ENCODE results near the gene GTPBP6.

The GTPBP6 gene

DNA sequence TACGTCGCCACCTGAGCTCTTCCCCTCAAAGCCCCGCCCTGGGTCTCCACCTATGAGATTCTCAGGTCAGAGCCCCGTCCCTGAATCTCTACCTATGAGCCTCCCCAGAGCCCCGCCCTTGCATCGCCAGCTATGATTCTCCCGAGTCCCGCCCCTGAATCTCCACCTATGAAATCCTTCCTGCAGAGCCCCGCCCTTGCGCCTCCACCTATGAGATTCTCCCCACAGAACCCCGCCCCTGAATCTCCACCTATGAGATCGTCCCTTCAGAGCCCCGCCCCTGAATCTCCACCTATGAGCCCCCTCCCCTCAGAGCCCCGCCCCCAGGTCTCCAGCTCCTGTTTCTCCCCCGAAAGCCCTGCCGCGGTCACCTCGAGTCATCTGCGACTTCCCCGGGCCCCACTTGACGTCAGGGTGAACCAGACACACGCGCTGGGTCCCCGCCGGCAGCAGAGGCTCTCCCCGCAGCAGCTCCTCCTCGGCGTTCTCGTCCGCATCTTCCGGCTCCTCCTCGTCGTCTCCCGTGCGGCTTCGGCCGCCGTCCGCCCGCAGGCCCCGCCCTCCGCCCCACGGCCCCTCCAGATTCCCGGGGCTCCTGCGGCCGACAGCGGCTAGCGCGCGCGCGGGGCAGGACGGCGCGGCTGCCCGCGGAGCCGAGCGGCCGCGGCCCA is 393 bp downstream of the GTPBP6 start:
- TF ChIP-seq POLR2AphosphoS5 (IDR thresholded peaks at IDR 0.05; ENCODE audit: borderline replicate concordance, low read depth, low read length) (peak; percentile 71), EZH2 (IDR thresholded peaks at IDR 0.05) (no peak), FOXP2 (optimal IDR thresholded peaks at IDR 0.05; ENCODE audit: control extremely low read depth, extremely low read length, insufficient read depth) (no peak)
- H3K9ac ChIP-seq (ENCODE audit: insufficient read length) = peak overlapping the region; percentile 88
- H3K4me3 ChIP-seq = peak overlapping the region; percentile 87
- H3K27ac ChIP-seq = peak overlapping the region; percentile 93
- peaks cover 13% of the 10 kb centered on the region; the same call in 1 of the 2 replicates for H3K36me3 ChIP-seq (ENCODE audit: insufficient read depth, low read length)
- peak; percentile 96 for DNase-seq (ENCODE audit: low read depth, low spot score)
- no peaks in the 10 kb centered on the region for H3K9me3 ChIP-seq (ENCODE audit: low read depth, low read length)

DNA sequence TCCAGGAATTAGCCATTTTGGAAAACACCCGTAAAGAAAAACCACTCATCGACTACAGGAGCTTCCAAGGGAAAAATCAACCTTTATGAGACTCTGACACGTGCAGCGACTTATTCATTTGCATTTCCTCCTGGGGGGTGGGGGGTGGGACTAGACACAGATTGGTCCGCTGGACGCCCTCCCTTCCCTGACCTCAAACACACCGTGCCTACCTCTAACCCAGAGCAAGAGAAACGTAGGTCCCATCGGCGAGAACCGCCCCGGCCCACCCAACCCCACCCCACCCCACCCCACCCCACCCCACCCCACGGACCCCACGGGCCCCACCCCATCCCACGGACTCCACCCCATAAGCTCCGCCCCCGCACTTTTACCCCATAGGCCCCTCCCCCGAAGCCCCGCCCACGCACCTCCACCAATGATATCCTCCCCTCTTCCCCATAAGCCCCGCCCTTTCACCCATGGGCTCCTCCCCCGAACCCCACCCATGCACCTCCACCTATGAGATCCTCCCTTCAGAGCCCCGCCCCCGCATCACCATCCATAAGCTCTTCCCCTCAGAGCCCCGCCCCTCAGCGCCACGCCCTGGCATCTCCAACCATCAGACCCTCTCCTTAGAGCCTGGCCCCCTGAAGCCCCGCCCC is 1.1 kb downstream of the GTPBP6 start:
- Histone ChIP-seq H3K36me3 (ENCODE audit: insufficient read depth, low read length) (peaks cover 13% of the 10 kb centered on the region; the same call in 1 of the 2 replicates), H3K27ac (0 out of 2 replicates have a peak overlapping the region, but pooled peaks have one; percentile 50), H3K9me3 (ENCODE audit: low read depth, low read length) (no peaks in the 10 kb centered on the region), H3K9ac (ENCODE audit: insufficient read length) (peak overlapping the region; percentile 41), H3K4me3 (peak overlapping the region; percentile 62)
- TF ChIP-seq EZH2 (IDR thresholded peaks at IDR 0.05) = no peak
- DNase-seq (ENCODE audit: low read depth, low spot score) = no peak

DNA sequence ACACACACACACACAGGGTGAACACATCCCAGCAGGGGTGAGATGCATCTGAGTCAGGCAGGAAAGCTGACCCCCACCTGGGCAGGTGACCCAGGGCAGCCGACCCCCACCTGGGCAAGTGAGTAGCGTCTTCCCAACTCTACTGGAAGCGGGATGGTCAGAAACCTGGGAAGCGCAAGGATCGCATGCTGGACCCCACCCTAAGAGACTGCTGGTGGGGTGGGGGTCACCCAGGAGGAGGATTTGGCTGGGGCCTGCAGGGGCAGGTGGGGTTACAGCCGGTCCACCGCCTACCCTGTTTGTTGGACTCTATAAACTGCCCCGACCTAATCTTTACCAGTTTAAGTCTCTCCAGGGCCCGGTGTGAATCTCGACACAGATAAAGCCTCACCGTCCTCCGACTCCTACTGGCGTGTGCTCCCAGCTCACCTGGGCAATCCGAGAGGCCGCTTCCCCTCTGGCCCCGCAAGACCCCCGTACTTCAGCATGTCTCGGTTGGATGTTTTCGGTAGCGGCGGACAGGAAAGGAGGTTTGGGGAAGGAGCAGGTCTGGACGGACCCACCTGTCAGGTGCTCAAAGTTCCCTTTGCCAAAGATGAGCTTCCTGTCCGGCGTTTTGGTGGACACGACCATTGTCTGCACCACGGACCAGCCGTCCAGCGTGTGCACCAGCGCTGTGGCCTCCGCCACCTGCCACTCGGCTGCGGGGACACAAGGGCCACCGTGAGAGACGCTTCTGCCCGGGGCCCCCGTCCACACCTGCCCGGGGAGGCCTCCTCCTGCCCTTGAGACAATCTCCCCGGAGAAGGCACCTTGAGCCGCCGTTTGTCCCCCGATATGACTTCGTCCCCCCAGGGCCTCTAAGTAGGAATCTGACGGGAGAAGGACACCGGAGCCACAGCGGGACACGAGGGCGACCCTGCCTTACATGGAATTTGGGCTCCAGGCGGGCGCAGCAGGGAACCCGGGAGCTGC is 2.0 kb downstream of the GTPBP6 start:
- H3K36me3 ChIP-seq (ENCODE audit: insufficient read depth, low read length) = peaks cover 22% of the 10 kb centered on the region; the same call in 1 of the 2 replicates

DNA sequence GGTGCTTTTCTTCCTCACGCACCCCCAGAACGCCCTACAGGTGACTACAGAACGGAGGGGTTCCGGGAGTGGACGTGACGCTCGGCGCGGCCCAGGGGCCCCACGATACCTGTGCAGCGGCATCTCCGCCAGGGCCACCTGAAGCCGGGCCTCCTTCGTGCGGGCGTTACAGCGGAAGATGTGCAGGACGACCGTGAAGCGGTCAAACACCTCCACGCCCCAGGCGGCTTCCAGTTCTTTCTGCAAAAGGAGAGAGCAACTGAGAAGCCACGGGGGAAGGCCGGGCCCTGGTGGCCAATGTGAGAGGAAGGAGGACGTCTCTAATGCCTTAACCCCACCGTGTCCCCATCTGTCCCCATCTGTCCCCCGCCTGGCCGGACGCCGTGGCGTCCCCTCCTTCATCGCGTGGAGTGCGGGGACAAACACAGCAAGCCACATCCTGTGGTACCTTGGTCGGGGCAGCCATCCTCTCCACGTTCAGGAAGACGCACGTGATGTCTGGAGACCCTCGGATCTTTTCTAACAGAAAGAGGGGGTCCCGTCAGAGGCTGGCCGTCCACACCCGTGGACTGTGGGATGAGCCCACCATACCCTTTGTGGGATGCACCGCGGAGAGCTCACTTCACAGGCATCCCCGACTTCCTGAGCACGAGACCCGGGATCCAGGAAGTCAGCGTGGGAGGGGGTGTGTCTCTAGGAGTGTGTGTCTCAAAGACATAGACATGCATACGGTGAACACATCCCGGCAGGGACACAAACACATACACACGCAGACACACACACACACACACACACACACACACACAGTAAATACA is 3.6 kb downstream of the GTPBP6 start:
- DNase-seq (ENCODE audit: low read depth, low spot score) = no peak
- H3K9me3 ChIP-seq (ENCODE audit: low read depth, low read length) = no peaks in the 10 kb centered on the region
- H3K36me3 ChIP-seq (ENCODE audit: insufficient read depth, low read length) = peaks cover 35% of the 10 kb centered on the region; the same call in 1 of the 2 replicates
- TF ChIP-seq POLR2AphosphoS5 (IDR thresholded peaks at IDR 0.05; ENCODE audit: borderline replicate concordance, low read depth, low read length) (no peak), EZH2 (IDR thresholded peaks at IDR 0.05) (no peak), FOXP2 (optimal IDR thresholded peaks at IDR 0.05; ENCODE audit: control extremely low read depth, extremely low read length, insufficient read depth) (no peak)
- H3K27ac ChIP-seq = no peak overlapping the region
- H3K9ac ChIP-seq (ENCODE audit: insufficient read length) = no peak overlapping the region
- H3K4me3 ChIP-seq = no peak overlapping the region

More for the DNA sequence above, 2.0 kb downstream of the GTPBP6 start:
- Histone ChIP-seq H3K27ac (0 out of 2 replicates have a peak overlapping the region, but pooled peaks have one; percentile 50), H3K9me3 (ENCODE audit: low read depth, low read length) (no peaks in the 10 kb centered on the region), H3K4me3 (peak overlapping the region; percentile 62), H3K9ac (ENCODE audit: insufficient read length) (peak overlapping the region; percentile 41)
- no peak for TF ChIP-seq POLR2AphosphoS5 (IDR thresholded peaks at IDR 0.05; ENCODE audit: borderline replicate concordance, low read depth, low read length)
- no peak for TF ChIP-seq EZH2 (IDR thresholded peaks at IDR 0.05)
- no peak for DNase-seq (ENCODE audit: low read depth, low spot score)

DNA sequence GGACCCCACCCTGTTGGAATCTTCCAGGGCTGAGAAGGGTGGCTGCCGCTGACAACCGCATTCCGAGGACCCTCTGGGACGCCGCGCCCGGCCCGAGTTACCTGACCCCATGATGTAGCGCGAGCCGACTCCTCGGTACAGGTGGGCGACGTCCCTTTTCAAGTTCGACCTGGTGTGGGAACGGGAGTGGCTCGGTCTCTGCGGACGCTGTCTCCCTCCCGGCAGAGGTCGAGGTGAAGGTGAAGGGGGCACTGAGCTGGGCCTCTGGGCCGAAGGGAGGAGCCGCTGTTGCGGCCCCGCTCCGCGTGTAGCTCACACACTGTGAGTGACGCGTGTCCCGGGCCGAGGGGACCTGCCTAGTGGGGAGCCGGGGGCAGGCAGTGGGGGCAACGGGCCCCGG is 4.5 kb downstream of the GTPBP6 start:
- TF ChIP-seq POLR2AphosphoS5 (IDR thresholded peaks at IDR 0.05; ENCODE audit: borderline replicate concordance, low read depth, low read length) (no peak), EZH2 (IDR thresholded peaks at IDR 0.05) (no peak), FOXP2 (optimal IDR thresholded peaks at IDR 0.05; ENCODE audit: control extremely low read depth, extremely low read length, insufficient read depth) (no peak)
- DNase-seq (ENCODE audit: low read depth, low spot score) = no peak
- Histone ChIP-seq H3K9me3 (ENCODE audit: low read depth, low read length) (no peaks in the 10 kb centered on the region), H3K27ac (no peak overlapping the region), H3K9ac (ENCODE audit: insufficient read length) (no peak overlapping the region), H3K36me3 (ENCODE audit: insufficient read depth, low read length) (peaks cover 38% of the 10 kb centered on the region; the same call in 1 of the 2 replicates), H3K4me3 (no peak overlapping the region)

DNA sequence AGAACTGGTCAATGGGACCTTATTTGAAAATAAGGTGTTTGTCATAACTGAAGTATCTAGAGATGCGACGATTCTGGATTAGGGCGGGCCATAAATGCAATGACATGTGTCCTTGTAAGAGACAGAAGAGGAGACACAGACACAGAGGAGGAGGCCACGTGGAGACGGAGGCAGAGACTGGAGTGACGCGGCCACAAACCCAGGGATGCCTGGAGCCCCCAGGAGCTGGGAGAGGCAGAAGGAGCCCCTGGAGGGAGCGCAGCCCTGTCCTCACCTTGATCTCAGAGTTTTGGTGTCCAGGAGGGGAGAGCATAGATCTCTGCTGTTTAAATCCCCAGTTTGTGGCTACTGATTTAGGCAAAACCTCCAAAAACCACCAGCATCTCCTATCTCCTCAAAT is 5.0 kb downstream of the GTPBP6 start:
- no peak for DNase-seq (ENCODE audit: low read depth, low spot score)
- no peak for TF ChIP-seq POLR2AphosphoS5 (IDR thresholded peaks at IDR 0.05; ENCODE audit: borderline replicate concordance, low read depth, low read length)
- TF ChIP-seq EZH2 (IDR thresholded peaks at IDR 0.05) = no peak
- TF ChIP-seq FOXP2 (optimal IDR thresholded peaks at IDR 0.05; ENCODE audit: control extremely low read depth, extremely low read length, insufficient read depth) = no peak
- no peaks in the 10 kb centered on the region for H3K9me3 ChIP-seq (ENCODE audit: low read depth, low read length)
- peaks cover 38% of the 10 kb centered on the region; the same call in 1 of the 2 replicates for H3K36me3 ChIP-seq (ENCODE audit: insufficient read depth, low read length)
- no peak overlapping the region for H3K9ac ChIP-seq (ENCODE audit: insufficient read length)
- no peak overlapping the region for H3K27ac ChIP-seq
- H3K4me3 ChIP-seq = no peak overlapping the region

DNA sequence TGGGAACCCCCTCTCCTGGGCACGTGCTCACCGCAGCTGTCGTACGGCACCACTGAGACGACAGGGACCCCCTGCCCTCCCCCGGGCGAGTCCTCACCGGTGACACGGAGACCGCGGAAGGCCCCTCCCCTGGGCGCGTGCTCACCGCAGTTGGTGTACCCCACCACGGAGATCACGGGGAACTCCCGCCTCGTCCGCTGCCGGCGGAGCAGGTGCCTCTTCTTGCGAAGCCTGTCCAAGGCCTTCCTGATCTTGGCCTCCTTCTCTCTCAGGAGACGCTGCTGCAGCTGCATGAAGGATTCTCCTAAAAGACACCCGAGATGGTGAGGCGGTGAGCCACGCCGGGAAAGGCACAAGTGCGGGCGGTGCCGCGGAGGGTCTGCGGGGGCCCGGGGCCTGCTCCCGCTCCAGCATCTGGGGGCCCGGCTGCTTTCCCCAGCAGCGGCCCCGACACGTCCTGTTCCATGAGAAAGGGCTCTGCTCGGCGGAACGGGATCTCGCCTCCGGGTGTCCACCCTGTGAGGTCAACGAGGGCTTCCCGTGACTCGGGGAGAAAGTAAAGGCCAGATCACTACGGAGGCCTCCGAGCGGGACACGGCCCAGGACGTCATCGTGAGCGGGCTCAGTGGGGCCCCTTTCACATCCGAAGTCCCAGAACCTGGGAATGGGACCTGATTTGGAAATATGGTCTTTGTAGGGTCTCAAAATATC is 5.8 kb downstream of the GTPBP6 start:
- H3K9me3 ChIP-seq (ENCODE audit: low read depth, low read length) = no peaks in the 10 kb centered on the region
- no peak for DNase-seq (ENCODE audit: low read depth, low spot score)
- no peak for TF ChIP-seq FOXP2 (optimal IDR thresholded peaks at IDR 0.05; ENCODE audit: control extremely low read depth, extremely low read length, insufficient read depth)
- TF ChIP-seq EZH2 (IDR thresholded peaks at IDR 0.05) = no peak
- TF ChIP-seq POLR2AphosphoS5 (IDR thresholded peaks at IDR 0.05; ENCODE audit: borderline replicate concordance, low read depth, low read length) = no peak
- H3K27ac ChIP-seq = no peak overlapping the region
- peaks cover 45% of the 10 kb centered on the region; the same call in 1 of the 2 replicates for H3K36me3 ChIP-seq (ENCODE audit: insufficient read depth, low read length)
- H3K4me3 ChIP-seq = no peak overlapping the region
- H3K9ac ChIP-seq (ENCODE audit: insufficient read length) = no peak overlapping the region
